PFSK-1 (cell line): ENCODE data around the gene FBN1.

Source experiments
- FOXP2 ChIP-seq: optimal IDR thresholded peaks from 2 replicates; pipeline ENCODE3; 2011; ENCODE audit warnings: borderline replicate concordance, control low read depth, inconsistent platforms; ENCODE audit not compliant: insufficient read depth; ENCODE audit errors: extremely low read length, extremely low read depth
- POLR2AphosphoS5 ChIP-seq: IDR thresholded peaks from 2 replicates; pipeline ENCODE4 v1.6.1; 2012; ENCODE audit warnings: low read depth, mild to moderate bottlenecking, control low read depth, low read length, moderate library complexity
- REST ChIP-seq, 2 experiments: IDR thresholded peaks; 2 replicates each; pipeline versions ENCODE4 v1.6.1 to v1.8.0; 2011 to 2012; ENCODE audit warnings: low read depth in 2 of 2, low read length in 2 of 2, control low read depth in 1 of 2, inconsistent platforms in 1 of 2, mild to moderate bottlenecking in 1 of 2, moderate library complexity in 1 of 2; ENCODE audit not compliant: insufficient read depth in 1 of 2
- SIN3A ChIP-seq: IDR thresholded peaks from 2 replicates; pipeline ENCODE4 v1.6.1; 2012; ENCODE audit warnings: mild to moderate bottlenecking, low read length, moderate library complexity, borderline replicate concordance; ENCODE audit not compliant: insufficient read depth

DNA sequence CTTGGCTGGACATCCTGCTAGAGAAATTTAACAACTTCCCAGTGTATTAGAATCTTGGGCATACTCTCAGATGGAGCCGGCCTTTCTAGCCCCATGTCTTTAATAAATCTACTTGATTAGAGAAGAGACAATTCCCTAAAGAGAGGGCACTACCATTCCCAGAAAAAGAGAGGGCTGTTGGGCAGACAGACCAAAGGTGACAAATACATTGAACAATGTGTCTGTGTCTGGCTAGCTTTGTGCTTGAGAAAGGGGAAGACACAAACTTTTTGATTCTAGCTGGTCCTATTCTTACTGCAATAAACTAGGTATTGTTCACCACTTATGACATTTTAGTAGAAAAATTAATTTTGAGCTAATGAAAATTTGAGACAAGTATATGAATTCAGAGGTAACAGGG lies 256.6 kb downstream of the FBN1 start:
- TF ChIP-seq REST (IDR thresholded peaks at IDR 0.05; ENCODE audit: insufficient read depth in 1 of 2, low read depth in 2 of 2, low read length in 2 of 2), result no peak
- no peak for TF ChIP-seq FOXP2
- no peak for TF ChIP-seq POLR2AphosphoS5
- no peak for TF ChIP-seq SIN3A
